Osteoblast (primary cell): ENCODE data around the gene DNM1L. TPM values are rescaled to one million over a fixed set of nuclear protein-coding genes. Genes with fewer than 3 reads are reported as not detected.

Experiments
- DNase-seq: peaks from one replicate; pipeline ENCODE4 v3.0.0; 2011; ENCODE audit warnings: low spot score, mixed read lengths; ENCODE audit not compliant: insufficient read length; ENCODE audit errors: missing footprints
- H2AFZ ChIP-seq: 2 replicates; pipeline ENCODE4 v1.6.0; 2011; ENCODE audit warnings: mild to moderate bottlenecking, low read length
- H3K27ac ChIP-seq: 2 replicates; pipeline ENCODE4 v1.5.1; 2011; ENCODE audit warnings: mild to moderate bottlenecking, low read depth, low read length, moderate library complexity
- H3K27me3 ChIP-seq: 2 replicates; pipeline ENCODE4 v1.6.0; 2012; ENCODE audit warnings: mild to moderate bottlenecking, control low read depth, inconsistent platforms, low read length, moderate library complexity; ENCODE audit not compliant: insufficient read depth
- H3K36me3 ChIP-seq: 2 replicates; pipeline ENCODE4 v1.5.1; 2011; ENCODE audit warnings: mild to moderate bottlenecking, low read length, control low read depth, moderate library complexity; ENCODE audit not compliant: insufficient read depth
- H3K4me1 ChIP-seq: 2 replicates; pipeline ENCODE4 v1.5.1; 2011; ENCODE audit warnings: mild to moderate bottlenecking, low read length, control low read depth, moderate library complexity; ENCODE audit not compliant: insufficient read depth
- H3K4me2 ChIP-seq: 2 replicates; pipeline ENCODE4 v1.6.0; 2011; ENCODE audit warnings: mild to moderate bottlenecking, low read length; ENCODE audit not compliant: insufficient read depth
- H3K4me3 ChIP-seq: fragments of 200-600 bp; sonication (generic); 3 replicates; pipeline ENCODE4 v1.5.1; 2012; ENCODE audit warnings: mild to moderate bottlenecking, low read length, inconsistent platforms; ENCODE audit not compliant: insufficient read depth
- H3K79me2 ChIP-seq: 2 replicates; pipeline ENCODE4 v1.6.0; 2012; ENCODE audit warnings: mild to moderate bottlenecking, low read length, control low read depth, inconsistent platforms; ENCODE audit not compliant: insufficient read depth
- H3K9me3 ChIP-seq: 2 replicates; pipeline ENCODE4 v1.5.1; 2011; ENCODE audit warnings: low read depth, low read length, control low read depth
- H4K20me1 ChIP-seq: 2 replicates; pipeline ENCODE4 v1.6.0; 2012; ENCODE audit warnings: mild to moderate bottlenecking, low read length, control low read depth; ENCODE audit not compliant: insufficient read depth
- CTCF ChIP-seq: IDR thresholded peaks from 2 replicates; pipeline ENCODE4 v1.5.1; 2011; ENCODE audit warnings: mild to moderate bottlenecking, low read depth, low read length, moderate library complexity; ENCODE audit errors: extremely low read depth
- total RNA-seq: library from RNA; depleted of rRNA; stranded (reverse); fragments of >200 nt; gene quantifications from 2 replicates; pipeline ENCODE4 v1.2.3, GENCODE V29; 2012

The DNM1L gene
- total RNA-seq, 1 donor: 74.9 TPM

DNA sequence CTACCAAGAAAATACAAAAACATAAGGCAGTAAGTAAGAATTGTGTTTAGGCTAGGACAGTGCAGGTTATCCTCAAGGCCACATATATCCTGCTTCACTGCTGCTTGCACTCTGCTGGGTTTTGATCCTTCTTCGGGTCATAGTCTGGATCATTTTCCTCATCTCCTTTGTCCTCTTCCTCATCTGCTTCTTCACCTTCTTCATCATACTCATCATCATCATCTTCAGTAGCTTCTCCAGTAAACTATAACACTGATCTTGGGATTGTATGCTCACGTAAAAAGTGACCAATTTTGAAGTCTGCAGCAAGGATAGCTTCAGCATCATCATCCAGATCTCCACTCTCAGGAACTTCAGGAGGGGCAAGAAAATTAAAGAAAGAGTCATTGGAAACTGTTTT, 47.2 kb downstream of the DNM1L start:
- DNase-seq: no peak
- no peak overlapping the region for H3K27ac ChIP-seq
- peaks cover 37% of the 10 kb centered on the region for H3K36me3 ChIP-seq
- H3K4me1 ChIP-seq: no peaks in the 10 kb centered on the region
- H3K9me3 ChIP-seq: no peaks in the 10 kb centered on the region
- H3K4me3 ChIP-seq: no peak overlapping the region
- H2AFZ ChIP-seq: no peak overlapping the region
- no peaks in the 10 kb centered on the region for H3K27me3 ChIP-seq
- H3K4me2 ChIP-seq: no peak overlapping the region
- no peaks in the 10 kb centered on the region for H3K79me2 ChIP-seq
- no peaks in the 10 kb centered on the region for H4K20me1 ChIP-seq
- no peak for TF ChIP-seq CTCF

DNA sequence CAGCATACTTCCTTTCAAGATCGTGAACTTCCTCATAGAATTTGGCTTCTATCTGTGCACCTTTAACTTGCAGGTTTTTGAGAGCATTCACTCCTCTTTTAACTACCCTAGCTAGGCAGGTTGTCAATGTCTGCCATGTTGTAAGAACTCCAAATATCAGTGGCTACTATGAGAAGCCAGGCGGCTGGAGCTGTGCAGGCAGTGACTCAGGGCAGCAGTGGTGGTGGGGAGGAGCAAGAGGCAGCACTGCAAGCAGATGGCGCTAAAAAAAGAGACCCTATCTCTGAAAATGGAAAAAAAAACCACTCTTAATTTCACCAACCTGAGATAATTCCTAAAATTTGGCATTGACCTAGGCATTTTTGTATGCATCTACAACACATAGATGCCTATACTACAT, 48.1 kb downstream of the DNM1L start:
- Histone ChIP-seq H3K4me1 (peaks cover 2% of the 10 kb centered on the region), H3K79me2 (no peaks in the 10 kb centered on the region), H3K4me2 (no peak overlapping the region), H3K4me3 (no peak overlapping the region), H4K20me1 (no peaks in the 10 kb centered on the region), H3K9me3 (no peaks in the 10 kb centered on the region), H3K27me3 (no peaks in the 10 kb centered on the region), H3K27ac (no peak overlapping the region), H3K36me3 (peaks cover 37% of the 10 kb centered on the region), H2AFZ (no peak overlapping the region)
- TF ChIP-seq CTCF: no peak
- DNase-seq: no peak

- Histone ChIP-seq H3K4me3 (no peak overlapping the region), H3K79me2 (no peaks in the 10 kb centered on the region), H3K4me1 (peaks cover 4% of the 10 kb centered on the region), H2AFZ (no peak overlapping the region), H3K9me3 (no peaks in the 10 kb centered on the region), H3K36me3 (peaks cover 59% of the 10 kb centered on the region), H4K20me1 (no peaks in the 10 kb centered on the region), H3K27ac (no peak overlapping the region), H3K27me3 (no peaks in the 10 kb centered on the region), H3K4me2 (no peak overlapping the region)
- no peak for TF ChIP-seq CTCF
- no peak for DNase-seq
Observed at GRCh38 chr12:32734952-32735351, 55.9 kb downstream of the DNM1L start.

- Histone ChIP-seq H3K79me2 (no peaks in the 10 kb centered on the region), H3K4me1 (peaks cover 4% of the 10 kb centered on the region), H3K36me3 (peaks cover 67% of the 10 kb centered on the region), H4K20me1 (no peaks in the 10 kb centered on the region), H2AFZ (no peak overlapping the region), H3K4me2 (no peak overlapping the region), H3K27me3 (no peaks in the 10 kb centered on the region), H3K9me3 (no peaks in the 10 kb centered on the region), H3K27ac (no peak overlapping the region), H3K4me3 (no peak overlapping the region)
- no peak for TF ChIP-seq CTCF
- DNase-seq: no peak
Observed at GRCh38 chr12:32736445-32736844, 57.3 kb downstream of the DNM1L start.
